Measurements from ENCODE around the gene CREB1.
A peak's percentile ranks its signal among the peaks of the same experiment; 100 is the strongest.
"Not testable (repeated sequence)": the region's sequence is repeated elsewhere in the genome, so short reads cannot be mapped to it uniquely, and the experiment has no call there.

Gene CREB1

GRCh38 chr2:207529330-207530159 is at the start of gene CREB1:
TSS of gene CREB1 (plus strand) at chr2:207529962. CDS start at chr2:207555636, 25,674 bp downstream.
- peak; percentile 99 for DNase-seq (ENCODE audit: low read depth in 2 of 2)

GRCh38 chr2:207480521-207481040 is 49.2 kb upstream of the CREB1 start:
- DNase-seq (ENCODE audit: low read depth in 2 of 2) = no peak

- DNase-seq (ENCODE audit: low read depth in 2 of 2) = no peak
Observed at GRCh38 chr2:207481924-207482323, 47.8 kb upstream of the CREB1 start.

GRCh38 chr2:207482630-207483029 is 47.1 kb upstream of the CREB1 start:
- no peak for DNase-seq (ENCODE audit: low read depth in 2 of 2)

- no peak for DNase-seq (ENCODE audit: low read depth in 2 of 2)
Observed at GRCh38 chr2:207483066-207483465, 46.7 kb upstream of the CREB1 start.

- no peak for DNase-seq (ENCODE audit: low read depth in 2 of 2)
Observed at GRCh38 chr2:207483477-207483876, 46.3 kb upstream of the CREB1 start.

- no peak for DNase-seq (ENCODE audit: low read depth in 2 of 2)
Observed at GRCh38 chr2:207484444-207485391, 45.0 kb upstream of the CREB1 start.

GRCh38 chr2:207487650-207488311 is 42.0 kb upstream of the CREB1 start:
- no peak for DNase-seq (ENCODE audit: low read depth in 2 of 2)

GRCh38 chr2:207489251-207489650 is 40.5 kb upstream of the CREB1 start:
- no peak for DNase-seq (ENCODE audit: low read depth in 2 of 2)

- DNase-seq (ENCODE audit: low read depth in 2 of 2) = no peak
Observed at GRCh38 chr2:207490441-207490840, 39.3 kb upstream of the CREB1 start.

GRCh38 chr2:207491086-207491485 is 38.7 kb upstream of the CREB1 start:
- DNase-seq (ENCODE audit: low read depth in 2 of 2) = no peak

- DNase-seq (ENCODE audit: low read depth in 2 of 2) = no peak
Observed at GRCh38 chr2:207491956-207492355, 37.8 kb upstream of the CREB1 start.

- DNase-seq (ENCODE audit: low read depth in 2 of 2) = no peak
Observed at GRCh38 chr2:207492461-207492860, 37.3 kb upstream of the CREB1 start.

- no peak for DNase-seq (ENCODE audit: low read depth in 2 of 2)
Observed at GRCh38 chr2:207494137-207494536, 35.6 kb upstream of the CREB1 start.

GRCh38 chr2:207496936-207497335 is 32.8 kb upstream of the CREB1 start:
- DNase-seq (ENCODE audit: low read depth in 2 of 2) = not testable (repeated sequence)

GRCh38 chr2:207497596-207497995 is 32.2 kb upstream of the CREB1 start:
- DNase-seq (ENCODE audit: low read depth in 2 of 2) = no peak

- no peak for DNase-seq (ENCODE audit: low read depth in 2 of 2)
Observed at GRCh38 chr2:207498427-207498826, 31.3 kb upstream of the CREB1 start.

GRCh38 chr2:207499114-207499513 is 30.6 kb upstream of the CREB1 start:
- DNase-seq (ENCODE audit: low read depth in 2 of 2) = no peak

GRCh38 chr2:207501802-207502576 is 27.8 kb upstream of the CREB1 start:
- no peak for DNase-seq (ENCODE audit: low read depth in 2 of 2)

- DNase-seq (ENCODE audit: low read depth in 2 of 2) = no peak
Observed at GRCh38 chr2:207502577-207503198, 27.1 kb upstream of the CREB1 start.

GRCh38 chr2:207503234-207503633 is 26.5 kb upstream of the CREB1 start:
- no peak for DNase-seq (ENCODE audit: low read depth in 2 of 2)

All from stimulated activated CD8-positive, alpha-beta memory T cell treated with anti-CD3 and anti-CD28 coated beads, Interleukin-7, amount 100 ng/mL, for 4 hours (primary cell).